ENCODE data around the gene ZFYVE28.
"Not testable (repeated sequence)": the region's sequence is repeated elsewhere in the genome, so short reads cannot be mapped to it uniquely, and the experiment has no call there.

Gene ZFYVE28

DNA sequence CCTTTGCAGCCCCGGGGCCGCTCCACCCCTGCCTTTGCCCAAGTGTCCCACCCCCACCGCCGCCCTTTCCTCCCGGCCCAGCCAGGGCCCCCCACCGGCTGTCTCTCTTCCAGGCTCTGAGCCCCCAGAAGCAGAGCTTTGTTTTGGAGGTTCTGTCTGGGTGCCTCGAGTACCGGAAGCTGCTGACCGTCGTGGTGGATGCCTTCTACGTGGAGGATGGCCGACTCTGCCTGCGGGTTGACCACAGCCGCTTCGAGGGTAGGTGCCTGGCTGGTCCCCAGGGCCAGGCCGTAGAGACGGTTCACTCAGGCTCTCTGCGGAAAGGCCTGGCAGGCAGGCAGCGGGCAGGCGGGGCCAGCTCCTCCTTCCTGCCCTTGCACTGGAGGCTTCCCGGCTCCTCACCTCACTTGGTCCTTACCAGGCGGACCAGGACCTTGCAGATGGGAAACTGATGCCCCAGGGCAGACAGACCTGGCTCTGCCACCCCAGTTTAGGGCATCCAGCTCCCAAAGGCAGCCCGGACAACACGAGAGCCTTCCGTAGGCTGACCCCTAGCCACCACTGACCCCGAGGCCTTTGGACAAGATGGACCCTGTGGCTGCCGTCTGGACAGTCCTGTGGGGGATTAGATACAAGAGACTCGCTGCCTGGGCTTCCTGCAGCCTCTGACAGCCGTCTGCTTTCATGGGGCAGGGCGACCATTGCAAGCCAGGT, 18.5 kb upstream of the ZFYVE28 start:
- no peak overlapping the region for H3K27ac ChIP-seq (ENCODE audit: low read depth in 2 of 2, low read length in 2 of 2)
- no peaks in the 10 kb centered on the region for H3K36me3 ChIP-seq (ENCODE audit: control insufficient read depth in 2 of 2, insufficient read depth in 2 of 2, low read length in 2 of 2)

DNA sequence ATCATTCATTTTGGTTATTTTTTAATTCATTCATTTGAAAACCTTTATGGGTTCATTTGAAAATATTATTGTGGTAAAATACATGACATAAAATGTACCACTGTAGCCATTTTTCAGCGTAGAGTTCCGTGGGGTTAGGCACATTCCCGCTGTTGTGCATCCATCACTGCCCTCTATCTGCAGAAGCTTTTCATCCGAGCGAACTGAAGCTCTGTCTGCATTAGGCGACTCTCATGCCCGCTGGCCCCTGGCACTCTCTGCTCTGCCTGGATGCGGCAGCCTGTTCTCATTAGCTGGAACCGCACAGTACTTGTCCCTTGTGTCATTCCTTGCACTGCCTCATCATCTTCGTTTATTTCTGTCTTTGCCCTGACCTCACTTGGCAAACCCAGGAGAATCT, 17.9 kb upstream of the ZFYVE28 start:
- Histone ChIP-seq H3K4me3 (ENCODE audit: low read length in 2 of 2) (no peak overlapping the region), H3K27me3 (ENCODE audit: control insufficient read depth in 2 of 2, insufficient read depth in 2 of 2, low read length in 2 of 2) (no peaks in the 10 kb centered on the region), H3K9ac (ENCODE audit: low read depth in 1 of 2, low read length in 2 of 2) (no peak overlapping the region), H3K36me3 (ENCODE audit: control insufficient read depth in 2 of 2, insufficient read depth in 2 of 2, low read length in 2 of 2) (no peaks in the 10 kb centered on the region), H3K9me3 (ENCODE audit: control insufficient read depth in 2 of 2, low read length in 2 of 2) (no peaks in the 10 kb centered on the region), H3K27ac (ENCODE audit: low read depth in 2 of 2, low read length in 2 of 2) (no peak overlapping the region), H3K4me1 (ENCODE audit: control insufficient read depth in 2 of 2, insufficient read depth in 2 of 2, low read length in 2 of 2) (no peaks in the 10 kb centered on the region)

More for the DNA sequence above, 18.5 kb upstream of the ZFYVE28 start:
- Histone ChIP-seq H3K9me3 (ENCODE audit: control insufficient read depth in 2 of 2, low read length in 2 of 2) (no peaks in the 10 kb centered on the region), H3K4me3 (ENCODE audit: low read length in 2 of 2) (no peak overlapping the region), H3K27me3 (ENCODE audit: control insufficient read depth in 2 of 2, insufficient read depth in 2 of 2, low read length in 2 of 2) (no peaks in the 10 kb centered on the region), H3K9ac (ENCODE audit: low read depth in 1 of 2, low read length in 2 of 2) (no peak overlapping the region), H3K4me1 (ENCODE audit: control insufficient read depth in 2 of 2, insufficient read depth in 2 of 2, low read length in 2 of 2) (no peaks in the 10 kb centered on the region)

DNA sequence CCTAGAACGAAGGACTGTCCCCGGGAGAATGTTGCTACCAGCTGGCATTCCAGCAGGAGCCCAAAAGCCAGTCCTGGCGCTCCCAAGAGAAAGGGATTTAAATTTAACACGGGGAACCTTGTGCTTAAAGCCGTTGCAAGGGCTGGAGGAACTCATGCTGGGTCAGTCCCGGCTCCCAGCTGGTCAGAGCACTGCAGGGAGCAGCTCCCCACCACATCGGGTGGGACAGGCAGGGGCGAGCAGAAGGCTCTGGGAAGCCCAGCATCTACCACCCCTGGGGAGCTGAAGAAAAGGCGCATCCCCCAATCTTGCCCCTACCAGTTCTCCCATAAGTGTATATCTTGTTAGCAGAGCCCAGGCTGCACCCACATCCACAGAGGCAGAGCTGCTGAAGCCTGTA, 16.0 kb upstream of the ZFYVE28 start:
- Histone ChIP-seq H3K9me3 (ENCODE audit: control insufficient read depth in 2 of 2, low read length in 2 of 2) (no peaks in the 10 kb centered on the region), H3K36me3 (ENCODE audit: control insufficient read depth in 2 of 2, insufficient read depth in 2 of 2, low read length in 2 of 2) (no peaks in the 10 kb centered on the region), H3K9ac (ENCODE audit: low read depth in 1 of 2, low read length in 2 of 2) (no peak overlapping the region), H3K27me3 (ENCODE audit: control insufficient read depth in 2 of 2, insufficient read depth in 2 of 2, low read length in 2 of 2) (no peaks in the 10 kb centered on the region), H3K27ac (ENCODE audit: low read depth in 2 of 2, low read length in 2 of 2) (no peak overlapping the region), H3K4me1 (ENCODE audit: control insufficient read depth in 2 of 2, insufficient read depth in 2 of 2, low read length in 2 of 2) (no peaks in the 10 kb centered on the region), H3K4me3 (ENCODE audit: low read length in 2 of 2) (no peak overlapping the region)

DNA sequence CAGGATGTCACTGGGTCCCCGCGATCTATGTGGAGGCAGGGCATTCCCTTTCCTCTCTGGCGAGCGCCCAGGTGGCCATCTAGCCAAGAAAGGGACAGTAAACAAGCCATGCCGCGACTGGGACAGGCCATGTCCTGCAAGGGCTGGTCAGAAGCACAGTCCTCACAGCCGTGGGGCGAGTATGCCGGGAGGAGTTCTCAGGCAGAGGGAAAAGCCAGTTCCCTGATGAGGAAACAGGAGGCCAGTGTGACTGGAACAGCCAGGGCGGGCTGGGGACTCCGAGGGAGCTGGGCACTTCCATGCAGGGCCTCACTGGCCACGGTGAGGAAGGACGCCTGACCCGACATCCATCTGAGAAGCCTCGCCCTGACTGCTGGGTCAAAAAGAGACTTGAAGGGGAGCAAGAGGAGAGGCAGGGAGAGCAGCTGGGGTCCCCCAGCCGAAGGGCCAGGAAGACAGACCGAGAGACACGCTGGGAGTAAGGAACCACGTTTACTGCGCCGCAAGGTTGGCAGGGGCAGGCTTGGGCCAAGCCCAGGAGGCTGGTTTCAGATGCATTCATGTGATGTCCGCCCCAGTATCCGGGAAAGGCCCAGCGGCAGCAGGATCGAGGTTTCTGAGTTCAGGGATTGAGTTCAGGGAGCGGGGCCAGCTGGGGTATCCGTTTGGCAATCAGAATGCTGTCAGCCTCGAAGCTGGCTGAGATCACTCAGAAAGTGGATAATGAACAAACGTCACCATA, 15.3 kb upstream of the ZFYVE28 start:
- H3K4me3 ChIP-seq (ENCODE audit: low read length in 2 of 2) = no peak overlapping the region

DNA sequence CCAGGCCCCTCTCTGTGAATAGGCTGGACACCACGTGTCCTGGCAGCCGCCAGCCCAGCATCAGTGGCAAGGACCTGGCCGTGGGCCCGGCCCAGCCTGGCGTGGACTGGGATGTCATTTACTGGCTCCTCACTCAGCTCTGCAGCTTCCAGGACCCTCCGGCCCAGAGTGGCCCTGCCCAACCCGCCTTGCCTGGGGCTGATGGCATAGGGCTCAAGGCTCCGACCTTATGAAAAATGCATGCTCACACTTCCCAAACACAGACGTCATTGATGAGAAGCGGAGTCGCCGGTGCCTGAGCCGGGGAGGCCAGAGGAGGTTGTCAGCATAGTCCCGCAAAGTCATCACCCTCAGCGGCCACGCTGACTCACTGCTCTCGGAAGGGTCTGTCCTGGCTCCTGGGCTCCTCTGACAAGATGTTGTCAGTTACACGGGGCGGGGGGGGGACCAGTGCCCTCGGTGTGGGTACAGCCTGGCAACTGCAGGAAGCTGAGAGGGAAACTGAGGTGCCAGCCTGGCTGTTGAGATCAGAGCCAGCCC, 14.6 kb upstream of the ZFYVE28 start:
- H3K27ac ChIP-seq (ENCODE audit: low read depth in 2 of 2, low read length in 2 of 2) = no peak overlapping the region
- H3K36me3 ChIP-seq (ENCODE audit: control insufficient read depth in 2 of 2, insufficient read depth in 2 of 2, low read length in 2 of 2) = no peaks in the 10 kb centered on the region
- no peaks in the 10 kb centered on the region for H3K4me1 ChIP-seq (ENCODE audit: control insufficient read depth in 2 of 2, insufficient read depth in 2 of 2, low read length in 2 of 2)
- H3K4me3 ChIP-seq (ENCODE audit: low read length in 2 of 2) = no peak overlapping the region
- no peaks in the 10 kb centered on the region for H3K9me3 ChIP-seq (ENCODE audit: control insufficient read depth in 2 of 2, low read length in 2 of 2)
- no peak overlapping the region for H3K9ac ChIP-seq (ENCODE audit: low read depth in 1 of 2, low read length in 2 of 2)
- H3K27me3 ChIP-seq (ENCODE audit: control insufficient read depth in 2 of 2, insufficient read depth in 2 of 2, low read length in 2 of 2) = no peaks in the 10 kb centered on the region

More for the DNA sequence above, 15.3 kb upstream of the ZFYVE28 start:
- no peak overlapping the region for H3K27ac ChIP-seq (ENCODE audit: low read depth in 2 of 2, low read length in 2 of 2)
- H3K4me1 ChIP-seq (ENCODE audit: control insufficient read depth in 2 of 2, insufficient read depth in 2 of 2, low read length in 2 of 2) = no peaks in the 10 kb centered on the region
- H3K9ac ChIP-seq (ENCODE audit: low read depth in 1 of 2, low read length in 2 of 2) = no peak overlapping the region
- no peaks in the 10 kb centered on the region for H3K27me3 ChIP-seq (ENCODE audit: control insufficient read depth in 2 of 2, insufficient read depth in 2 of 2, low read length in 2 of 2)
- H3K9me3 ChIP-seq (ENCODE audit: control insufficient read depth in 2 of 2, low read length in 2 of 2) = no peaks in the 10 kb centered on the region
- no peaks in the 10 kb centered on the region for H3K36me3 ChIP-seq (ENCODE audit: control insufficient read depth in 2 of 2, insufficient read depth in 2 of 2, low read length in 2 of 2)

DNA sequence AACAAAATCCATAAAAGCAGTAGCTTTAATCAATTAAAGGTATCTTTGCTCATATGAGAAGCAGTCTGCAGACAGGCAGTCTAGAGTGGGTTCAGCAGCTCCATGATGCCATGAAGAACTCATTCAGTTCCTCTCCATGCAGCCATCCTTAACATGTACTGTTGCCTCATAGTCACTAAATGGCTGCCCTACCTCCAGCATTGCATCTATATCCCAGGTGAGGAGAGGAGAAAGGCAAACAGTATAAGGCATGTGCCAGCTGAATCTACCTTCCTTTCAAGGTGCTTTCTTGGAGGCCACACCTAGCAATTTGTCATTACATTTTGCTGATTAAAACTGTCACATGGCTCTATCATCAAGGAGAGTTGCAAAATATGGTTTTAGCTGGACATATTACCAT, 13.6 kb upstream of the ZFYVE28 start:
- Histone ChIP-seq H3K4me3 (ENCODE audit: low read length in 2 of 2) (no peak overlapping the region), H3K36me3 (ENCODE audit: control insufficient read depth in 2 of 2, insufficient read depth in 2 of 2, low read length in 2 of 2) (no peaks in the 10 kb centered on the region), H3K4me1 (ENCODE audit: control insufficient read depth in 2 of 2, insufficient read depth in 2 of 2, low read length in 2 of 2) (no peaks in the 10 kb centered on the region), H3K27ac (ENCODE audit: low read depth in 2 of 2, low read length in 2 of 2) (no peak overlapping the region), H3K27me3 (ENCODE audit: control insufficient read depth in 2 of 2, insufficient read depth in 2 of 2, low read length in 2 of 2) (no peaks in the 10 kb centered on the region), H3K9ac (ENCODE audit: low read depth in 1 of 2, low read length in 2 of 2) (no peak overlapping the region), H3K9me3 (ENCODE audit: control insufficient read depth in 2 of 2, low read length in 2 of 2) (no peaks in the 10 kb centered on the region)

DNA sequence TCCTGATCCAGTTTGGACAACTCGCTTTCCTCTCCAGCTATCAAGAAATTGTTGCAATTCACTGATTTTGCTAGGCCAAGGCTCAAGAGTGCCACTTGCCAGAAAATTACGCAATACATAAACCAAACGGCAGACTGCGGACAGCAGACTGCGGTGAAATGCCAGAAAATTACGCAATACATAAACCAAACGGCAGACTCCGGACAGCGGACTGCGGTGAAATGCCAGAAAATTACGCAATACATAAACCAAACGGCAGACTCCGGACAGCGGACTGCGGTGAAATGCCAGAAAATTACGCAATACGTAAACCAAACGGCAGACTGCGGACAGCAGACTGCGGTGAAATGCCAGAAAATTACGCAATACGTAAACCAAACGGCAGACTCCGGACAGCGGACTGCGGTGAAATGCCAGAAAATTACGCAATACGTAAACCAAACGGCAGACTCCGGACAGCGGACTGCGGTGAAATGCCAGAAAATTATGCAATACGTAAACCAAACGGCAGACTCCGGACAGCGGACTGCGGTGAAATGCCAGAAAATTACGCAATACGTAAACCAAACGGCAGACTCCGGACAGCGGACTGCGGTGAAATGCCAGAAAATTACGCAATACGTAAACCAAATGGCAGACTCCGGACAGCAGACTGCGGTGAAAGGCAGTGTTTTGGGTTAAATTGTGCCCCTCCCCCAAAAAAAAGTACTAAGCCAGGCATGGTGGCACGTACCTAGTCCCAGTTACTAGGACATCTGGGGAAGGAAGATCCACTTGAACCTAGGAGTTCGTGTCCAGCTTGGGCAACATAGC, 11.7 kb upstream of the ZFYVE28 start:
- not testable (repeated sequence) for H3K4me1 ChIP-seq (ENCODE audit: control insufficient read depth in 2 of 2, insufficient read depth in 2 of 2, low read length in 2 of 2); H3K36me3 ChIP-seq (ENCODE audit: control insufficient read depth in 2 of 2, insufficient read depth in 2 of 2, low read length in 2 of 2); H3K9me3 ChIP-seq (ENCODE audit: control insufficient read depth in 2 of 2, low read length in 2 of 2); H3K27ac ChIP-seq (ENCODE audit: low read depth in 2 of 2, low read length in 2 of 2); H3K27me3 ChIP-seq (ENCODE audit: control insufficient read depth in 2 of 2, insufficient read depth in 2 of 2, low read length in 2 of 2); H3K4me3 ChIP-seq (ENCODE audit: low read length in 2 of 2); H3K9ac ChIP-seq (ENCODE audit: low read depth in 1 of 2, low read length in 2 of 2)

DNA sequence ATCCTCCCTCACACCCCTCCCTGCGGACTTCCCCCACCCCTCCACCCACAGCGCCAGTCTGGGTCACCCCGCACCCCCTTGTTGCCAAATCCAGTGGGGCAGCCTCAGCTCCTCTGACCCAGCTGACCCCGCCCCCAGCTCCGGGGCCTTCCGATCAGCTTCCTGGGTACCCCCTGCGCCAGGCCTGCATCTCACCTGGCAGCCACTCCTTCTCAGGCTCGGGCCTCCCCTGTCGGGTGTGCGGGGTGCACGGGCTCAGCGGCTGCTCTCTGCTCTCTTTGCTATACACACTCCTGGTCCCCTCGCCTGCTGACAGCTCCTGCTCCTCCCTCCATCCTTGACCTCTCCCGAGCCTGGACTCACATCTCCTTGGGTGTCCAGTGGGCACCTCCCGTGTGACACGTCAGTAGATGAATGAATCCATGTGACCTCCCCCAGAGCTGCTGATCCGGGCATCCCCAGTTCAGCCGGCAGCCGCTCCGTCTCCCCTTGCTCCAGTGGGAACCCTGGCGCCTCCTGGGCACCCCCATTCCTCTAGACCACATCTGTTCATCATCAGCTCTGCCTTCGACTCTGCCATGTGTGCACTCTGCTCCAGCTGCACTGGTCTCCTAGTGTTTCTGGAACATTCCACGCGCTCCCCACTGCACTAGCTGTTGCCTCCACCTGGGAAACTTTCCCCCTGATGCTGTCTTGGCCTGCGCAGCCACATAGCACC, 10.2 kb upstream of the ZFYVE28 start:
- Histone ChIP-seq H3K9ac (ENCODE audit: low read depth in 1 of 2, low read length in 2 of 2) (no peak overlapping the region), H3K4me3 (ENCODE audit: low read length in 2 of 2) (no peak overlapping the region), H3K27ac (ENCODE audit: low read depth in 2 of 2, low read length in 2 of 2) (no peak overlapping the region), H3K9me3 (ENCODE audit: control insufficient read depth in 2 of 2, low read length in 2 of 2) (no peaks in the 10 kb centered on the region), H3K27me3 (ENCODE audit: control insufficient read depth in 2 of 2, insufficient read depth in 2 of 2, low read length in 2 of 2) (no peaks in the 10 kb centered on the region), H3K36me3 (ENCODE audit: control insufficient read depth in 2 of 2, insufficient read depth in 2 of 2, low read length in 2 of 2) (no peaks in the 10 kb centered on the region), H3K4me1 (ENCODE audit: control insufficient read depth in 2 of 2, insufficient read depth in 2 of 2, low read length in 2 of 2) (no peaks in the 10 kb centered on the region)

DNA sequence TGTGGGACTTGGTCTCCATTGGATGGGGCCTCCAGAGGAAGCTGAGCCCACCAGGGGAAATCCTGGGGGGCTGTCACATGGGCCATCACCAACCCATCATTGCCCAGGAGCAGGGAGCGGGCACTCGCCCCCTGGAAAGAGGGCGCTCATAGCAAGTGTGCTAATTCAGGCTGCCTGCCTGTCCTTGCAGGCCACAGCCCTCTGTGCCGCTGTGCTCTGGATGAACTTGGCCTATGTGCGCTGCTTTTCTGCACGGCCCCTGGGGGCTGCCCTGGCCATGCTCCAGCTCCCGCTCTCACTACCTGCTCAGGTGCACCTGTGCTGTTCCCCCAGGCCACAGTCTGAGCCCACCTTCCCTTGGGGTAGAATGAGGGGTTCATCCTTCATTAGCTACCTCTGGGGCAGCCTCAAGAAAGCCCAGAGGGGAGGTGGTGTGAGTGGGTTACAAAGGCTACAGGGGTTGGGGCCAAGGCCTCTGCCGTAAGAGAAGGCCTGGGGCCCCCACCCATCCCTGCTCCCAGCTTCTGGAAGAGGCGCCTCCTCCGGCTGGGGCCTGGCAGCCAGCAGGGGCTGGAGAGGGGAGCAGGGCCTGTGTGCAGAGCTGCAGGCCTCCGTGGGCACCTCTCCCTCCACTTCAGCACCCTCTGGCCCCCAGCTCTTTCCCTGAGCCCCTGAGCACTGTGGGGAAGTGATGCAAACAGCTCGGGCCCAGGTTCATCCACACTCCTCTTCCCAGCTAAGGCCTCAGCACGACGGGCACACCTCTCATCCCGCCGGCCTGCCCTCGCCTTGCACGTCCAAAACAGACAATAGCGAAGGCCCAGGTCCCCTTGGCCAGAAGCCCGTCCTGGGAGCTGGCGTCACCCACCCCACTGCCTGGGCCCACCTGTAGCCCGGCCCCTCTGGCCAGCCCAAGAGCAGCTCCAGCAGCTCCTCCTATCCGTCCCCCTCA, 9.2 kb upstream of the ZFYVE28 start:
- Histone ChIP-seq H3K9ac (ENCODE audit: low read depth in 1 of 2, low read length in 2 of 2) (no peak overlapping the region), H3K27ac (ENCODE audit: low read depth in 2 of 2, low read length in 2 of 2) (no peak overlapping the region), H3K36me3 (ENCODE audit: control insufficient read depth in 2 of 2, insufficient read depth in 2 of 2, low read length in 2 of 2) (no peaks in the 10 kb centered on the region), H3K4me3 (ENCODE audit: low read length in 2 of 2) (no peak overlapping the region), H3K9me3 (ENCODE audit: control insufficient read depth in 2 of 2, low read length in 2 of 2) (no peaks in the 10 kb centered on the region), H3K27me3 (ENCODE audit: control insufficient read depth in 2 of 2, insufficient read depth in 2 of 2, low read length in 2 of 2) (no peaks in the 10 kb centered on the region), H3K4me1 (ENCODE audit: control insufficient read depth in 2 of 2, insufficient read depth in 2 of 2, low read length in 2 of 2) (no peaks in the 10 kb centered on the region)

All from mucosa of rectum (tissue), 2 donors.